ENCODE measurements around the gene MPP1.

DNA sequence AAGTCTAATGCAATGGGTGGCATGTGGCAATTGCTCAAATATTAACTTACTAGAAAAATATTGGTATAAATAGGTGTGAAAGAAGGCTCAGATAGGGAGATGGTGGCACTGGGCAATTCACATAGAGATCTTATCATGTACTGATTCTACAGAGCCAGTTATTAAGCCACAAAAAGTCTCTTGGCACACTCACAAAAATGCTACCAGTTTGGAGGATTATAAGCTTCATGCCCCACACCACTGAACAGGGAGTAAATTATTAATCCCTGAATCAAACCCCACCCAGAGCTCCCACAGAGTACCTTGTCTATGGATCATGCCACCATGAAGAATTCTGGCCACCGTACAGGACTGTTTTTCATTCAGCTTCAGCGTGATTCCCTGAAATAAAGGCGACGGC is 13.8 kb downstream of the MPP1 start:
- no peak for TF ChIP-seq NR3C1 (CRISPR knock-in tag; IDR thresholded peaks at IDR 0.05)
- TF ChIP-seq, protein P1, sequence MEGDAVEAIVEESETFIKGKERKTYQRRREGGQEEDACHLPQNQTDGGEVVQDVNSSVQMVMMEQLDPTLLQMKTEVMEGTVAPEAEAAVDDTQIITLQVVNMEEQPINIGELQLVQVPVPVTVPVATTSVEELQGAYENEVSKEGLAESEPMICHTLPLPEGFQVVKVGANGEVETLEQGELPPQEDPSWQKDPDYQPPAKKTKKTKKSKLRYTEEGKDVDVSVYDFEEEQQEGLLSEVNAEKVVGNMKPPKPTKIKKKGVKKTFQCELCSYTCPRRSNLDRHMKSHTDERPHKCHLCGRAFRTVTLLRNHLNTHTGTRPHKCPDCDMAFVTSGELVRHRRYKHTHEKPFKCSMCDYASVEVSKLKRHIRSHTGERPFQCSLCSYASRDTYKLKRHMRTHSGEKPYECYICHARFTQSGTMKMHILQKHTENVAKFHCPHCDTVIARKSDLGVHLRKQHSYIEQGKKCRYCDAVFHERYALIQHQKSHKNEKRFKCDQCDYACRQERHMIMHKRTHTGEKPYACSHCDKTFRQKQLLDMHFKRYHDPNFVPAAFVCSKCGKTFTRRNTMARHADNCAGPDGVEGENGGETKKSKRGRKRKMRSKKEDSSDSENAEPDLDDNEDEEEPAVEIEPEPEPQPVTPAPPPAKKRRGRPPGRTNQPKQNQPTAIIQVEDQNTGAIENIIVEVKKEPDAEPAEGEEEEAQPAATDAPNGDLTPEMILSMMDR (IDR thresholded peaks at IDR 0.05 in 2 of 3, conservative IDR thresholded peaks at IDR 0.05 in 1 of 3; ENCODE audit: insufficient read depth in 2 of 3, low read depth in 1 of 3, low read length in 3 of 3) = no peak
- TF ChIP-seq, protein P2, sequence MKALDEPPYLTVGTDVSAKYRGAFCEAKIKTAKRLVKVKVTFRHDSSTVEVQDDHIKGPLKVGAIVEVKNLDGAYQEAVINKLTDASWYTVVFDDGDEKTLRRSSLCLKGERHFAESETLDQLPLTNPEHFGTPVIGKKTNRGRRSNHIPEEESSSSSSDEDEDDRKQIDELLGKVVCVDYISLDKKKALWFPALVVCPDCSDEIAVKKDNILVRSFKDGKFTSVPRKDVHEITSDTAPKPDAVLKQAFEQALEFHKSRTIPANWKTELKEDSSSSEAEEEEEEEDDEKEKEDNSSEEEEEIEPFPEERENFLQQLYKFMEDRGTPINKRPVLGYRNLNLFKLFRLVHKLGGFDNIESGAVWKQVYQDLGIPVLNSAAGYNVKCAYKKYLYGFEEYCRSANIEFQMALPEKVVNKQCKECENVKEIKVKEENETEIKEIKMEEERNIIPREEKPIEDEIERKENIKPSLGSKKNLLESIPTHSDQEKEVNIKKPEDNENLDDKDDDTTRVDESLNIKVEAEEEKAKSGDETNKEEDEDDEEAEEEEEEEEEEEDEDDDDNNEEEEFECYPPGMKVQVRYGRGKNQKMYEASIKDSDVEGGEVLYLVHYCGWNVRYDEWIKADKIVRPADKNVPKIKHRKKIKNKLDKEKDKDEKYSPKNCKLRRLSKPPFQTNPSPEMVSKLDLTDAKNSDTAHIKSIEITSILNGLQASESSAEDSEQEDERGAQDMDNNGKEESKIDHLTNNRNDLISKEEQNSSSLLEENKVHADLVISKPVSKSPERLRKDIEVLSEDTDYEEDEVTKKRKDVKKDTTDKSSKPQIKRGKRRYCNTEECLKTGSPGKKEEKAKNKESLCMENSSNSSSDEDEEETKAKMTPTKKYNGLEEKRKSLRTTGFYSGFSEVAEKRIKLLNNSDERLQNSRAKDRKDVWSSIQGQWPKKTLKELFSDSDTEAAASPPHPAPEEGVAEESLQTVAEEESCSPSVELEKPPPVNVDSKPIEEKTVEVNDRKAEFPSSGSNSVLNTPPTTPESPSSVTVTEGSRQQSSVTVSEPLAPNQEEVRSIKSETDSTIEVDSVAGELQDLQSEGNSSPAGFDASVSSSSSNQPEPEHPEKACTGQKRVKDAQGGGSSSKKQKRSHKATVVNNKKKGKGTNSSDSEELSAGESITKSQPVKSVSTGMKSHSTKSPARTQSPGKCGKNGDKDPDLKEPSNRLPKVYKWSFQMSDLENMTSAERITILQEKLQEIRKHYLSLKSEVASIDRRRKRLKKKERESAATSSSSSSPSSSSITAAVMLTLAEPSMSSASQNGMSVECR (CRISPR knock-in tag; IDR thresholded peaks at IDR 0.05) = no peak
